ENCODE data around the gene RPS3. TPM values are rescaled to one million over a fixed set of nuclear protein-coding genes. Genes with fewer than 3 reads are reported as not detected.

The RPS3 gene
- total RNA-seq, 1 experiment from 2014 or later, result 1,629 TPM

Other genes starting within 250 kb of the RPS3 start
- 0.39 and 0.60 TPM in 2 replicates for gene SLCO2B1, start 248.4 kb upstream of the RPS3 start, total RNA-seq (2014; rRNA removed; shearing (Covaris generic))
- gene TPBGL, start 158.7 kb upstream of the RPS3 start, total RNA-seq (2014; rRNA removed; shearing (Covaris generic)), result not detected in 2 replicates
- 15.3 and 17.7 TPM in 2 replicates for gene ARRB1, start 47.9 kb upstream of the RPS3 start, total RNA-seq (2014; rRNA removed; shearing (Covaris generic))
- 1.6 and 1.8 TPM in 2 replicates for gene KLHL35, start 33.7 kb downstream of the RPS3 start, total RNA-seq (2014; rRNA removed; shearing (Covaris generic))
- 0.84 and 1.5 TPM in 2 replicates for gene GDPD5, start 126.4 kb downstream of the RPS3 start, total RNA-seq (2014; rRNA removed; shearing (Covaris generic))
- gene SERPINH1, start 162.7 kb downstream of the RPS3 start, total RNA-seq (2014; rRNA removed; shearing (Covaris generic)), result 701 and 1,063 TPM in 2 replicates

Data from RPMI7951 (cell line).